ENCODE results near the gene FUT7.

- TF ChIP-seq CTCF (conservative IDR thresholded peaks at IDR 0.05; ENCODE audit: low read depth, low read length) = no peak
- TF ChIP-seq EZH2 (IDR thresholded peaks at IDR 0.05; ENCODE audit: borderline replicate concordance, low read depth, low read length, poor library complexity, severe bottlenecking) = no peak
Measured at GRCh38 chr9:137066096-137066861, 34.4 kb upstream of the FUT7 start.
